ENCODE measurements around the gene SLC17A7.
"Not testable (repeated sequence)": the region's sequence is repeated elsewhere in the genome, so short reads cannot be mapped to it uniquely, and the experiment has no call there.

GRCh38 chr19:49461130-49461529, 19.8 kb upstream of the SLC17A7 start:
- not testable (repeated sequence) for TF ChIP-seq POLR2AphosphoS5 (IDR thresholded peaks at IDR 0.05; ENCODE audit: low read depth, low read length); EZH2 (IDR thresholded peaks at IDR 0.05); POLR2A (IDR thresholded peaks at IDR 0.05; ENCODE audit: borderline replicate concordance, extremely low read depth, insufficient read depth, insufficient read length); CTCF (IDR thresholded peaks at IDR 0.05 in 2 of 3, conservative IDR thresholded peaks at IDR 0.05 in 1 of 3; ENCODE audit: borderline replicate concordance in 1 of 3, insufficient read depth in 1 of 3, low read depth in 2 of 3, low read length in 2 of 3); REST (IDR thresholded peaks at IDR 0.05; ENCODE audit: low read depth); RAD21 (IDR thresholded peaks at IDR 0.05; ENCODE audit: low read depth)
